HL-60 (cell line): Measurements from ENCODE around the gene SNRPD3.

ENCODE experiments used
- DNase-seq, 2 experiments: peaks; one replicate each; pipeline ENCODE4 v3.0.0-alpha.2; 2010 to 2020; ENCODE audit warnings: low read depth in 1 of 2, low spot score in 1 of 2
- H3K27ac ChIP-seq: fragments of 250-450 bp; sonication (Bioruptor Pico); replicated peaks from 2 replicates; pipeline ENCODE4 v1.5.1; 2020; ENCODE audit warnings: mild to moderate bottlenecking, moderate library complexity
- H3K27me3 ChIP-seq: fragments of 250-450 bp; sonication (Bioruptor Pico); 2 replicates; pipeline ENCODE4 v1.5.1; 2021; ENCODE audit warnings: mild to moderate bottlenecking, moderate library complexity; ENCODE audit not compliant: insufficient read depth, poor library complexity, severe bottlenecking
- H3K4me3 ChIP-seq: replicated peaks from 2 replicates; pipeline ENCODE4 v1.5.1; 2011; ENCODE audit warnings: mild to moderate bottlenecking, control low read depth, low read length; ENCODE audit not compliant: insufficient read depth
- GABPA ChIP-seq: IDR thresholded peaks from 2 replicates; pipeline ENCODE4 v1.6.1; 2012; ENCODE audit warnings: low read depth
- POLR2AphosphoS5 ChIP-seq: IDR thresholded peaks from 2 replicates; pipeline ENCODE4 v1.6.1; 2012; ENCODE audit warnings: low read depth
- SPI1 ChIP-seq: IDR thresholded peaks from 2 replicates; pipeline ENCODE4 v1.6.1; 2012; ENCODE audit warnings: low read depth, mild to moderate bottlenecking, borderline replicate concordance
- TF ChIP-seq, protein P1 (sequence below): IDR thresholded peaks from 2 replicates; pipeline ENCODE4 v1.6.1; 2012; ENCODE audit warnings: low read depth; ENCODE audit not compliant: insufficient replicate concordance
- TF ChIP-seq, protein P2 (sequence below): IDR thresholded peaks from one replicate; pipeline ENCODE4 v1.5.1; 2011; ENCODE audit warnings: low read length, control low read depth, inconsistent platforms; ENCODE audit not compliant: insufficient read depth

SNRPD3 gene

DNA sequence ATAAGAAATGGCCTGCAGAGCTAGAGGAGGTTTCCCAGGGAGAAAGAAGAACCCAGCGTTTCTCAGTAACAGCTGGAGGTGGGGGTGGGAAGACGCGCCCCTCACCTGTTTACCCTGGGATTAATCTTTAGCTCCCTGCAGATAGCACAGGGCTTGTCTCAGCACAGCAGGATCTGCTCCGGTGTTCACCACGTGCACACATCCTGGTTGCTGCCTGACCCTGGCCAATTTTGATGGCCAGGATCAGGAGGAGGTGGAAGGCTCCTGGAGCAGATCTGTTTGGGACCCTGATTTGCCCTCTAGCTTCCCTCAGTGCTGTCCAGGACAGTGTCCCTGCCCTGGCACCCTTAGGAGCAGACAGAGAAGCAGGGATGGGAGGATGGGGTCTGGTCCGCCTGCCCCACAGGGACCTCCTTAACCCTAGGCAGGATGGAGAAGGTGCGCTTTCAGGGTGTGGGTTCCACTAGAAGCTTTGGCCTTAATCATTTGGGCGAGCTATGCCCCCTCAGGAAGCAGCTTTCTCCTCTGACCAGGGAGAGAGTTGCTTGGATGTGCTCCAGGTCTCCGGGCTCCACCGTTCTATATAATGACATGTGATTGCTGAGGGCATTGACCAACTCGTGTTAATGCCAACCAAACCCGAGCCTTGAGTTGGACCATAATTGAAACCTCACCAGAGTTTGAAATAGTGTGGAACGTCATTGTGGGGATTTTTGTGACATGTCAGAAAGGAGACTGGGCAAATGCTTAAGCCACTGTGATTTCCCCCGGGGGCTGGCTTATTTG, 41.4 kb upstream of the SNRPD3 start:
- H3K27ac ChIP-seq, result no peak overlapping the region
- no peak for TF ChIP-seq POLR2AphosphoS5
- TF ChIP-seq, protein P1, sequence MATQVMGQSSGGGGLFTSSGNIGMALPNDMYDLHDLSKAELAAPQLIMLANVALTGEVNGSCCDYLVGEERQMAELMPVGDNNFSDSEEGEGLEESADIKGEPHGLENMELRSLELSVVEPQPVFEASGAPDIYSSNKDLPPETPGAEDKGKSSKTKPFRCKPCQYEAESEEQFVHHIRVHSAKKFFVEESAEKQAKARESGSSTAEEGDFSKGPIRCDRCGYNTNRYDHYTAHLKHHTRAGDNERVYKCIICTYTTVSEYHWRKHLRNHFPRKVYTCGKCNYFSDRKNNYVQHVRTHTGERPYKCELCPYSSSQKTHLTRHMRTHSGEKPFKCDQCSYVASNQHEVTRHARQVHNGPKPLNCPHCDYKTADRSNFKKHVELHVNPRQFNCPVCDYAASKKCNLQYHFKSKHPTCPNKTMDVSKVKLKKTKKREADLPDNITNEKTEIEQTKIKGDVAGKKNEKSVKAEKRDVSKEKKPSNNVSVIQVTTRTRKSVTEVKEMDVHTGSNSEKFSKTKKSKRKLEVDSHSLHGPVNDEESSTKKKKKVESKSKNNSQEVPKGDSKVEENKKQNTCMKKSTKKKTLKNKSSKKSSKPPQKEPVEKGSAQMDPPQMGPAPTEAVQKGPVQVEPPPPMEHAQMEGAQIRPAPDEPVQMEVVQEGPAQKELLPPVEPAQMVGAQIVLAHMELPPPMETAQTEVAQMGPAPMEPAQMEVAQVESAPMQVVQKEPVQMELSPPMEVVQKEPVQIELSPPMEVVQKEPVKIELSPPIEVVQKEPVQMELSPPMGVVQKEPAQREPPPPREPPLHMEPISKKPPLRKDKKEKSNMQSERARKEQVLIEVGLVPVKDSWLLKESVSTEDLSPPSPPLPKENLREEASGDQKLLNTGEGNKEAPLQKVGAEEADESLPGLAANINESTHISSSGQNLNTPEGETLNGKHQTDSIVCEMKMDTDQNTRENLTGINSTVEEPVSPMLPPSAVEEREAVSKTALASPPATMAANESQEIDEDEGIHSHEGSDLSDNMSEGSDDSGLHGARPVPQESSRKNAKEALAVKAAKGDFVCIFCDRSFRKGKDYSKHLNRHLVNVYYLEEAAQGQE, result no peak
- TF ChIP-seq, protein P2, sequence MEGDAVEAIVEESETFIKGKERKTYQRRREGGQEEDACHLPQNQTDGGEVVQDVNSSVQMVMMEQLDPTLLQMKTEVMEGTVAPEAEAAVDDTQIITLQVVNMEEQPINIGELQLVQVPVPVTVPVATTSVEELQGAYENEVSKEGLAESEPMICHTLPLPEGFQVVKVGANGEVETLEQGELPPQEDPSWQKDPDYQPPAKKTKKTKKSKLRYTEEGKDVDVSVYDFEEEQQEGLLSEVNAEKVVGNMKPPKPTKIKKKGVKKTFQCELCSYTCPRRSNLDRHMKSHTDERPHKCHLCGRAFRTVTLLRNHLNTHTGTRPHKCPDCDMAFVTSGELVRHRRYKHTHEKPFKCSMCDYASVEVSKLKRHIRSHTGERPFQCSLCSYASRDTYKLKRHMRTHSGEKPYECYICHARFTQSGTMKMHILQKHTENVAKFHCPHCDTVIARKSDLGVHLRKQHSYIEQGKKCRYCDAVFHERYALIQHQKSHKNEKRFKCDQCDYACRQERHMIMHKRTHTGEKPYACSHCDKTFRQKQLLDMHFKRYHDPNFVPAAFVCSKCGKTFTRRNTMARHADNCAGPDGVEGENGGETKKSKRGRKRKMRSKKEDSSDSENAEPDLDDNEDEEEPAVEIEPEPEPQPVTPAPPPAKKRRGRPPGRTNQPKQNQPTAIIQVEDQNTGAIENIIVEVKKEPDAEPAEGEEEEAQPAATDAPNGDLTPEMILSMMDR, result no peak
- no peak for TF ChIP-seq GABPA
- TF ChIP-seq SPI1, result no peak
- H3K4me3 ChIP-seq, result no peak overlapping the region

DNA sequence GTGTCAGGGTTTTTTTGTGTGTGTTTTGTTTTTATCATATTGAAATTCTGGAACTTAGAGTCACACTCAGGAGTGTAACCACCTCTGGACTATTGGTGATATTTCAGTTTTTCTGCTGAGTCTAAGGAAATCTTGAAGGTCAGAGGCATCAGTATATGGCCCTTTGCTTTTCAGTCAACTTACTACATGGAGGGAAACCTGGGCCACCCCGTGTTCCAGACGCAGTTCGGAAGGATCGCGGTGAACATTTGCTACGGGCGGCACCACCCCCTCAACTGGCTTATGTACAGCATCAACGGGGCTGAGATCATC, 40.8 kb upstream of the SNRPD3 start:
- no peaks in the 10 kb centered on the region for H3K27me3 ChIP-seq
- TF ChIP-seq, protein P1, result no peak
- TF ChIP-seq GABPA (no peak), POLR2AphosphoS5 (no peak), SPI1 (no peak)
- TF ChIP-seq, protein P2, result no peak
- no peak overlapping the region for H3K27ac ChIP-seq

More for the DNA sequence above, 41.4 kb upstream of the SNRPD3 start:
- DNase-seq, result no peak
- H3K27me3 ChIP-seq, result no peaks in the 10 kb centered on the region

DNA sequence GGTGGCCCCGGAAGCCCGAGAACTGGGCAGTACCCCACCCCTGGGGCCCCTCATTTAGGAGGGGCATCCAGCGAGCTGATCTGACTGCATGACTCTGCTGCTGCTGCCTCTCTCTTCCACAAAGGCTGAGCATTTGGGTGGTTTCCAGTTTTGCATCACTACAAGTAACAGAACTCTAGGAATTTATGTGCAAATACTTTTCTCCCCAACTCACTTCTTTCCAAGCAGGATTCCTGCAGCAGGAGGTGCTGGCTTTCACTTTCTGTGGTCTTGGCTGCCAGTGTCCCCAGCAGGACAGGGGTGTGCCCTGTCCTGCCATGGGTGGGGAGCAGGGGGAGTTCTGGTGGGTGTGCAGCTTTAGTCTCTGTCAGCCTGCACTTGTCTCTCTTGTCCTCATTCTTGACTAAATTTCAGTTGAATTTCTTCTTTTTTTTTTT, 39.5 kb upstream of the SNRPD3 start:
- Histone ChIP-seq H3K4me3 (no peak overlapping the region), H3K27me3 (no peaks in the 10 kb centered on the region), H3K27ac (peak overlapping the region; percentile 75)
- no peak for TF ChIP-seq SPI1
- TF ChIP-seq, protein P1, result no peak
- TF ChIP-seq GABPA, result no peak
- TF ChIP-seq POLR2AphosphoS5, result no peak
- TF ChIP-seq, protein P2, result no peak
- DNase-seq, result peak; percentile 38 to 42

More for the DNA sequence above, 40.8 kb upstream of the SNRPD3 start:
- DNase-seq, result no peak
- H3K4me3 ChIP-seq, result no peak overlapping the region
